Cardiac muscle cell (in vitro differentiated cells and primary cell): Measurements from ENCODE around the gene CCNC. TPM values are rescaled to one million over a fixed set of nuclear protein-coding genes. Genes with fewer than 3 reads are reported as not detected.

Source experiments
- DNase-seq, 2 donors: peaks; one replicate each; pipeline versions ENCODE4 v3.0.0 to v3.0.0-alpha.2; 2010 to 2017; ENCODE audit warnings: low read depth in 1 of 2, low spot score in 1 of 2
- H3K27ac ChIP-seq: fragments of 200-600 bp; sonication (generic); 2 replicates; pipeline ENCODE4 v1.5.1; 2016
- H3K27me3 ChIP-seq: fragments of 200-600 bp; sonication (generic); 2 replicates; pipeline ENCODE4 v1.6.0; 2016; ENCODE audit warnings: control low read depth
- H3K36me3 ChIP-seq: fragments of 200-600 bp; sonication (generic); 2 replicates; pipeline ENCODE4 v1.5.1; 2016; ENCODE audit warnings: control low read depth
- H3K4me1 ChIP-seq: fragments of 200-600 bp; sonication (generic); 2 replicates; pipeline ENCODE4 v1.8.1; 2017; ENCODE audit warnings: low read depth, mild to moderate bottlenecking, mixed run types
- H3K4me3 ChIP-seq: fragments of 200-600 bp; sonication (generic); 2 replicates; pipeline ENCODE4 v1.5.1; 2016; ENCODE audit warnings: mild to moderate bottlenecking
- H3K9me3 ChIP-seq: fragments of 200-600 bp; sonication (generic); 2 replicates; pipeline ENCODE4 v1.5.1; 2017; ENCODE audit warnings: low read depth, mild to moderate bottlenecking, control low read depth
- polyA plus RNA-seq: library from polyadenylated mRNA; unstranded; fragments of >200 nt; fragmentation: Nextera tagmentation; extraction: Ambion mirVana; gene quantifications from 2 replicates; pipeline ENCODE4 v1.2.1, GENCODE V29; 2016
- total RNA-seq: library from RNA; depleted of rRNA; stranded (reverse); fragments of >200 nt; gene quantifications from 2 replicates; pipeline ENCODE4 v1.2.3, GENCODE V29; 2016
- TF ChIP-seq, protein P1 (sequence below): IDR thresholded peaks from 2 replicates; pipeline ENCODE4 v1.5.1; 2012; ENCODE audit warnings: low read depth, mild to moderate bottlenecking, low read length

CCNC gene
- total and polyA plus RNA-seq, 2 experiments from 2014 or later = 39.7 to 68.1 TPM

DNA sequence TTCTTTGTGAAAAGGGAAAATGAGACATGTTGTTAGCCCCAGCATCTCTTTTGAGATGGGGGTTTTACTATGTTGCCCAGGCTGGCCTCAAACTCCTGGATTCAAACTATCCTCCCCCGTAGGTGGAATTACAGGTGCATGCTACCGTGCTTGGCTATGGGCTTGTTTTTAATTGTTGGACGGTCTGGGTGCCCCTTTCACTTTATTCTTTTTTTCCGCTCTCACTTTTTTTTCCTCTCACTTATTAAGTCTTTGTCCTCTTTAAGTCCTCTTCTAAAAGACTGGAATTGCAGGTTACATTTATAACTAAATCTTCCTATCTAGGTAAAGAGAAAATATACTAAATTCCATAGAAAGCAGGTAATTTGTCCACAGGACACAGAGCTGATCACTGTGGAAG lies 19.3 kb upstream of the CCNC start:
- Histone ChIP-seq H3K4me1 (peaks cover 6% of the 10 kb centered on the region), H3K27ac (no peak overlapping the region), H3K27me3 (peaks cover 100% of the 10 kb centered on the region), H3K9me3 (no peaks in the 10 kb centered on the region), H3K4me3 (no peak overlapping the region), H3K36me3 (no peaks in the 10 kb centered on the region)
- TF ChIP-seq, protein P1, sequence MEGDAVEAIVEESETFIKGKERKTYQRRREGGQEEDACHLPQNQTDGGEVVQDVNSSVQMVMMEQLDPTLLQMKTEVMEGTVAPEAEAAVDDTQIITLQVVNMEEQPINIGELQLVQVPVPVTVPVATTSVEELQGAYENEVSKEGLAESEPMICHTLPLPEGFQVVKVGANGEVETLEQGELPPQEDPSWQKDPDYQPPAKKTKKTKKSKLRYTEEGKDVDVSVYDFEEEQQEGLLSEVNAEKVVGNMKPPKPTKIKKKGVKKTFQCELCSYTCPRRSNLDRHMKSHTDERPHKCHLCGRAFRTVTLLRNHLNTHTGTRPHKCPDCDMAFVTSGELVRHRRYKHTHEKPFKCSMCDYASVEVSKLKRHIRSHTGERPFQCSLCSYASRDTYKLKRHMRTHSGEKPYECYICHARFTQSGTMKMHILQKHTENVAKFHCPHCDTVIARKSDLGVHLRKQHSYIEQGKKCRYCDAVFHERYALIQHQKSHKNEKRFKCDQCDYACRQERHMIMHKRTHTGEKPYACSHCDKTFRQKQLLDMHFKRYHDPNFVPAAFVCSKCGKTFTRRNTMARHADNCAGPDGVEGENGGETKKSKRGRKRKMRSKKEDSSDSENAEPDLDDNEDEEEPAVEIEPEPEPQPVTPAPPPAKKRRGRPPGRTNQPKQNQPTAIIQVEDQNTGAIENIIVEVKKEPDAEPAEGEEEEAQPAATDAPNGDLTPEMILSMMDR = no peak
- no peak for DNase-seq

DNA sequence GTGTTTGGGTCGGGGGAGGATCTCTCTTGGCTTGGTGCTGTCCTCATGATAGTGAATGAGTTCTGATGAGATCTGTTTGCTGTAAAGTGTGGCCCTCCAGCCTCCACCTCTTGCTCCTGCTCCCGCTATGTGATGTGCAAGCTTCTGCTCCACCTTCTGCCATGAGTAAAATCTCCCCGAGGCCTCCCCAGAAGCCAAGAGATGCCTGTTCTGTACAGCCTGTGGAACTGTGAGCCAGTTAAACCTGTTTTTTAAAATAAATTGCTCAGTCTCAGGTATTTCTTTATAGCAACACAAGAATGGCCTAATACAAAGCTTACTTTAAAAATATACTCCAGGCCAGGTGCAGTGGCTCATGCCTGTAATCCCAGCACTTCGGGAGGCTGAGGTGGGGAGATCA lies 11.3 kb upstream of the CCNC start:
- TF ChIP-seq, protein P1 = no peak
- no peak for DNase-seq
- H3K4me3 ChIP-seq = no peak overlapping the region
- no peak overlapping the region for H3K27ac ChIP-seq
- no peaks in the 10 kb centered on the region for H3K9me3 ChIP-seq
- H3K4me1 ChIP-seq = no peaks in the 10 kb centered on the region
- H3K27me3 ChIP-seq = peaks cover 61% of the 10 kb centered on the region
- no peaks in the 10 kb centered on the region for H3K36me3 ChIP-seq

DNA sequence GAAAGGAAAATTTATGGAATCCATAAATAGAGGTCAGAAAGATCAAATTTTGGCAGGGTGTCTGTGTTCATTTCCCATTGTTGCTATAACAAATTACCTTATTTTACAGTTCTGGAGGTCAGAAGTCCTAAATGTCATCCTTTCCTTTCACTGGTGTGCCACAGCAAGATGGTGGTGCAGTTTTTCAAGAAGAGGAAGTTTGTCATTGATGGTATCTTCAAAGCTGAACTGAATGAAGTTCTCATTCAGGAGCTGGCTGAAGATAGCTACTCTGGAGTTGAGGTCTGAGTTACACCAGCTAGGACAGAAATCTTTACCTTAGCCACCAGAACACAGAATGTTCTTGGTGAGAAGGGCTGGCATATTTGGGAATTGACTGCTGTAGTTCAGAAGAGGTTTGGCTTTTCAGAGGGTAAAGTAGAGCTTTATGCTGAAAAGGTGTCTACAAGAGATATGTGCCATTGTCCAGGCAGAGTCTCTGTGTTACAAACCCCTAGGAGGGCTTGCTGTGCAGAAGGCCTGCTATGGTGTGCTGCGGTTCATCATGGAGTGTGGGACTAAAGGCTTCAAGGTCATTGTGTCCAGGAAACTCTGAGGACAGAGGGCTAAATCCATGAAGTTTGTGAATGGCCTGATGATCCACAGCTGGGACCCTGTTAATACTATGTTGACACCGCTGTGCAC lies 7.2 kb upstream of the CCNC start:
- H3K27ac ChIP-seq = no peak overlapping the region
- H3K9me3 ChIP-seq = no peaks in the 10 kb centered on the region
- H3K4me3 ChIP-seq = no peak overlapping the region
- H3K27me3 ChIP-seq = peaks cover 32% of the 10 kb centered on the region
- TF ChIP-seq, protein P1 = no peak
- no peak for DNase-seq
- H3K36me3 ChIP-seq = no peaks in the 10 kb centered on the region
- no peaks in the 10 kb centered on the region for H3K4me1 ChIP-seq

DNA sequence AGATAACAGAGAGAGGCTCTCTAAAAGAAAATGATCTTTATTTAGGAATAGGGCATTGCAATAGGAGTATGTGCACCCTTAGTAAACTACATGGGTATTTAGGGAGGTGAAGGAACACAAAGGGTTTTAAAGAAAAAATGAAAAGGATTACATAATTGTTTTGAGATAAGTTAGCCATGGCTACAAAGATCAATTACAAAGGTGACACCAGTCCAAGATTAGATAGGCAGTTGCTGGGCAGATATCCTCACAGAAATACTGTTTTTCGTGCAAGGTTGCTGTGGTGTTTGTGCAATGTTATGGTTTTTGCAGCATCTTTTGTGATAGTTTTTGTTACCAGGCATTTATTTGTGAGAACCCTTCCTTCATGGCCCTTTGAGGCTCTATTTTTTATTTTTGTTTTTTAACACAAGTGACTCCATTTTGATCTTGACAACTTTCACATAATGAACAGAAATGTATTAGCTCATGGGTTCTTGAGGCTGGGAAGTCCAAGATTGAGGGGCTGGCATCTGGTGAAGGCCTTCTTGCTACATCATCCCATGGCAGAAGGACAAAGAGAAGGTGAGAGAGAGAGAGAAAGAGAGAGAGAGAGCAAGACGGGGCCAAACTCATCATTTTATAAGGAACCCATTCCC lies 5.6 kb upstream of the CCNC start:
- TF ChIP-seq, protein P1 = no peak
- DNase-seq = no peak
- H3K4me3 ChIP-seq = no peak overlapping the region
- H3K4me1 ChIP-seq = no peaks in the 10 kb centered on the region
- no peaks in the 10 kb centered on the region for H3K36me3 ChIP-seq
- H3K9me3 ChIP-seq = no peaks in the 10 kb centered on the region
- H3K27ac ChIP-seq = no peak overlapping the region
- H3K27me3 ChIP-seq = peaks cover 30% of the 10 kb centered on the region

DNA sequence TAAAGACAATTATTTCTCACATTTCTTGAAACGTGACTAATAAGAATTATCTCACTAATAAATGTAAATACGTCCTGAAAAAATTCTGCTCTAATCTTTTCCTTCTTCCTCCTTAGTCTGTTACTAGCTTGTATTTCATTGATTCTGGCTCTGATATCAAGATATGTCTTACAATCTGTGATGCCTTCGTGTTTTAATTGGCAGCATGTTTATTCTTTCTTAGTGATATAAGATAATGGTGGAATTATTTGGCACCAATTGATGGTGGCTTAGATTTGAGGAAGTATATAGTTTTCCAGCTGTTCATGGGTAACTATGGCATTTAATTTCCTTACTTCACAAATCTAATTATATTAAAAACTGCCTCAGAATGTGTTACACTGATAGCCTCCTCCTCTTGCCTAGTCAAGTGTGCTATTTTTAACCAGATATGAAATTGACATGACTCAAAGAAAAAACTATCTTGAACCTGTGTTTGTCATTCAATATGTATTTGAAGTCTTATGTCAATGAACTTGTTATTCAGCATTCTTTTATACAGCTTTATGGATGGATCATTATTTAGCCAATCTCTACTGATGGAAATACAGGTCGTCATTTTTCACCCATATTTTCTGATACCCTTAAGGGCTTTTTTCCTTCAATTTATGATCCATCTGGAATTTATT lies 5.3 kb downstream of the CCNC start:
- no peak overlapping the region for H3K27ac ChIP-seq
- TF ChIP-seq, protein P1 = no peak
- no peaks in the 10 kb centered on the region for H3K9me3 ChIP-seq
- DNase-seq = no peak
- H3K36me3 ChIP-seq = peaks cover 6% of the 10 kb centered on the region
- H3K4me3 ChIP-seq = no peak overlapping the region
- H3K4me1 ChIP-seq = peaks cover 18% of the 10 kb centered on the region
- H3K27me3 ChIP-seq = no peaks in the 10 kb centered on the region
